NCI-H2029 (cell line): Measurements from ENCODE around the gene ACOXL.
"Not testable (repeated sequence)": the region's sequence is repeated elsewhere in the genome, so short reads cannot be mapped to it uniquely, and the experiment has no call there.

Source experiments
- DNase-seq: peaks from one replicate; lab custom pipeline; 2025; lab: John Stamatoyannopoulos, UW

Gene ACOXL

DNA sequence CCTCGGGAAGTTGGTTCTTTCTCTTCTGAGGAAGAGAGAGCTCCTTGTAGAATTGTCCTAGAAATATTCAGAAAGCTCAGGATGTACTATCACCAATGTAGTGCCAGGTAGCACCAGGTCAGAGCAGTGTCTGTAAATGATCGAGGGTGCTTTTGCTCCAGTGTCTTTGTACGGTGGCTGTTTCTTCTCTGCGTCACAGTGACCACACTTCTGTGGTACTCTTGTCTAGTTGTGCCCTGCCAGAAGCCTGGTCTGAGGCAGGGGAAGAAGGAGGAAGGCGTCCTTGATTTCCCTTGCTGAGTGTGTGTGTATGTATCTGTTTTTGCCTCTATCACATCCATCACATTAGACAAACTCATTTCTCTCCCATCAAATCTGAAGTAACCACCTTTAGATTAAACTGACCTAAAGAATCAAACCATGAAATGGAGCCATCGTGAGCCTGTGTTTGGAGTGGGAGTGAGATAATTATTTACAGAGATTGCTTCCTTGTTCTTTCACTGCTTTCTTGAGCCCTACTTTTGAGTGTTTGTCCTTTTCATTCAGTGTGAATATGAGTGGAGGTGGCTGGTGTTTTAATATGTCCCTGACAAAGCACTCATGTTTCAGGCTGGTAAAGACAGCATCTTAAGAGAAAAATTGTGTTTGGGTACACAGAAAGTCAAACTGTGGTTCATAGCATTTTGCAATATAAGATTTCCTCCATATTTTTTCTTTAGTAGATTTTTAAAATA, 97.2 kb downstream of the ACOXL start:
- DNase-seq: no peak

DNA sequence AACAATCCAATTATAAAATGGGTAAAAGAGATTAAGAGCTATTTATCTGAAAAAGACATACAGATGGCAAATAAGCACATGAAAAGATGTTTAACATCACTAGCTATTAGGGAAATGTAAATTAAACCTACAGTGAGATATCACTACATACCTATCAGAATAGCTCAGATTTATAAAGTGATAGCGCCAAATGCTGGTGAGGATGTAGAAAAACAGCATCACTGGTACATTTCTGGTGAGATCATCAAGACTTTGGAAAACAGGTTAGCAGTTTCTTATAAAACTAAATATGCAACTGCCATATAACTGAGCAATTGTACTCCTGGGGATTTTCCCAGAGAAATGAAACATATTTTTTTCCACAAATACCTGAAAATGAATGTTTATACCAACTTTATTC, 100.4 kb downstream of the ACOXL start:
- DNase-seq: no peak

DNA sequence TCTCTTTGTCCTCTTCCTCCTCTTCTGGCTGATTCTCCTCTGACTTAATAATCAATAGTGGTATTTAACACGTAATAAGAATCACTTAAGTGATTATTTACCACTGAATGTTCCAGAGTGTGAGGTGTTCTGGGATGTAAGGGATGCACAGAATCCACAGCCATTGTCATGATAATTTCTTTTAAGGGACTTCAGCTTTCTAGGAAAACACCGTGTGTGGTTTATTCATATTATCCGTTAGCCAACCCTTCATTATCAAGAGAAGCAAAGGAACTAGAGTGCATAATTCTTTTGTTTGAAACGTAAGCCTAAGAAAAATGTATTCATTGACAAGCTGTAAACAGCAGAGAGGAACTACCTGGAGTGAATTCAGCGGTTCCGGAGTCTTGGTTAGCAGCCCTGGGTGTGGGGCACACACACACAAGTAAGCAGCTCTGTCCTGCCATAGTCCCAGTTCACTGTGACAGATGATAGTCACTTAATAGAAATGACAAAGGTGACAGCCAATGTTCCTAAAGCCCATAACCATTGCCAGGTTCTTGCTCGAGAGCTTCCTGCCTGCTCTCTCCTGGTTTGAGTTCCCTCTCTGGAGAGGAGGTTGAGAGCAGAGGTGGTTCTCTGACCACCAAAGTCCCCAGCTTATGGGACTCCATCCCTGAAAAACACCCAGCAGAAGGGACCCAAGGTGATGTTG, 101.9 kb downstream of the ACOXL start:
- no peak for DNase-seq

DNA sequence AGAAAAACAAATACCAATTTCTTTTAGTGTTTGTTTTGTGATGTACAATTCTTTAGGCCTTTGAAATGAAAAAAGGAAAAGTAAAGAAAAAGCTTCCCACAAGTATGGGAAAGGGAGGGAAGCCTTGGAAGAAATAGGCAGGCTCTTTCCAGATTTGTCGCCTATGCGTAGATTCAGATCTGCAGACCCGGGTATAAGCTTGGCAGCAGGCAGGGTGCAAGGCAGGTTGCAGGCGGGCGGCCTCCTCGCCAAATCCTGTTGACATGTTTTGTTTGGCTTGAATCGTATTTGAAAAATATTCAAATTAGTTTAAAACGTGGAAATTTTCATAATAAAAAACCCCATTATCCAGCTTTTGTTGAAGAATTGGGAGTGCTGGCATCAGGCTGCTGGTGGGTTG, 104.3 kb downstream of the ACOXL start:
- DNase-seq: no peak

DNA sequence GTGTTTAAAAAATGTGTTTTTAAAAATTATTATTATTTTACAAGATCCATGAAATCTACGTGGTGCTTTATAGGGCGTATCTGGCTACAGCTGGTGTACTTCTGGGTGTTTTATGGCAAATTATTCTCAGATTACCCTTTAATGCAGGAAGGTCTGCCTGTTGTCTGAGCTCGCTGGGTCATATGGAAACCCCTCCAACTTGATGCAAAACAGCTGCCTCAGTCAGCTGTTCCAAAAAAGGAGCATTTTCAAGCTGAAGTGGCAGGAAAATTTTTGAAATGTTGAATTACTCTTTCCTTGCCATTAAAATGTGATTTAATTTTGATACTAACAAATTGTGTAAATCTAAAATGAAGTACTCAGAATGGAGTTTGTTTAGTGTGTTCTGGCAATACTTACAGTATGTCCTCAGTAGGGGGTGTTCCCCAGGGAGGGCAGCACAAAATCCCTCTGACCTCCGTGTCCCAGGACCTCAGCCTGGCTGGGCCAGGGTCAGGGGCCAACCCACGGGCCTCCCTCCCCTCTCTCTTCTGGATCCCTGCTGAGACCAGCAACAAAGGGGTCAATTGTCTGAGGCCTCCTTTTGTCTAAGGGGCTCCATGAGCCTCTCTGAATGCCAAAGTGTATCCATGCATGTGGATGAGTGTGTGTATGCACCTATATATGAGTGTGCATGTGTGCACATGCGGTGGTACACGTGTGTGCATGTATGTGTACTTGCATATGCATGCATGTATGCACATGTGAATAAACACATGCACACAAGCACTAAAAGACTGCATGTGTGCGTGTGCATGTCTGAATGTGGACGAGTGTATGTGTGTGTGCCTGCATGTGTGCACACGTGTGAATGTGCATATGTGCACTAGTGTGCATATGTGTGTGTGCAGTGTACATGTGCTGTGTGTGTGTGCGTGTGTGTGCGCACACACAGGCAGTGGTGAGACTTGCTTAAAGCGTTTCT, 105.4 kb downstream of the ACOXL start:
- DNase-seq: no peak

DNA sequence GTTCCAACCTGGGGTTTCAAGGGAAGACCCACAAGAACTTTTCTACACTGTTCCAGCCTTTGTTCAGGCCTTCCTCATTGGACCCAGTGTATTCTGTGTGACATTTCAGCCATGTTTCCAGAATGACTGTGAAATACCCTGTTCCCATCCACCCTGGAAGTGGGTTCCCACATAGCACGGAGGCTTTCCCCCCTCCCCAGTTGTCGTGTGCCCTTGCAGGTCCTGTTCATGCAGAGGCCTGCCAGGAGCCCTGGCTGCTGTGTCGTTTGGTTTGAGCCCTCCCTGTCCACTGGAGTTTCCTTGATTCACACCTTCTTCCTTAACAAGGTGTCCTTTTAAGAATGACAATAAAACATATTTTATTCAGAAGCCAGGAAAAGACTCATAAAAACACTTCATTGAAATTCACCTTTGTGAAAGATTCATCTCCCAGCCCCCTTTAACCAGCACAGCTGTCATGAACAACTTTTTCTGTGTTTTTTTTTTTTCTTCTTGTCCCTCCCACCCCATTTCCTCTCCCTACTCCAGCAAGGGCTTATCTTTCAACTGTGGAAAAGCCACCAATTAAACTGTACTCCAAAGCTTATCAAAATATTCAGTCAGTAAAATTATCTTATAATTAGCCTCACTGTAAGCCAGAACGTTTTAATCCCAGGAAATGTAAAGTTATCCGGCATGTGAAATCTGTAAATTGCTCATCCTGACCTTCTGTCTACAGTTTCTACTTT, 106.4 kb downstream of the ACOXL start:
- DNase-seq: no peak

DNA sequence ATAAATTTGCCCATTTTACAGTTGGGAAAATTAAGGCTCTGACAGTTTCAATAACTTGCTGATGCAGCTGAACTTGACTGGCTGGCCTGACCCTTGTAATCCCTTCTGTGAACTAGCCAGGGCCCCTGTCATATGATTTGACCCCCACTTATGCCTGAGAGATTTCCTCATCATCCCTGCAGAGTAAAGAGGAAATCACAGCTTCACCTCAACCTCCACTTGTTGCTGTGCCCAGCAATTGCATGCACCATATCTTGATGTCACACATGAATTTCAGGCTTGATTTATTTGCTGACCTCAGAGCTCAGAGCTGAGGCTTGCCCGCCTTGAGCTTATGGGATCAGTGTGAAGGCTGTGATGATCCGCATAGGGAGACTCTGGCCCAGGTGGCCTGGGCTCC, 108.1 kb downstream of the ACOXL start:
- no peak for DNase-seq

DNA sequence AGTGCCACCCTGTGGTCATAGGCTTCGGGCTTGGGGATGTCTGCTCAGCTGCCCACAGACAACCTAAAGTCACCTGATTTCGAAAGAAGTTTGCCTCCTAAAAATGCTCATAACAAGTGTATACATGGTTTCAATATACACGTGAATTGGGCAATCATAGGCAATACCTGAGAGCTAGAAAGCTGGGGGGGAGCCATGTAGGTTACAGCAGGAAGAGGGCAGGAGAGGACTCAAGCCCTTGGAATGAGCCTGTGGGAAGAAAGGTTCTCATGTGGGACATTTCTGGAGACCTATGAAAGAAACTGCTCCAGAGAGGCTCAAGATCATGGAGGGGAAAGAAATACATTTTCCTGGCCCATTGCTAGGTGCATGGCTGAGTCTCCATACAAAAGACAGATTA, 109.7 kb downstream of the ACOXL start:
- no peak for DNase-seq

DNA sequence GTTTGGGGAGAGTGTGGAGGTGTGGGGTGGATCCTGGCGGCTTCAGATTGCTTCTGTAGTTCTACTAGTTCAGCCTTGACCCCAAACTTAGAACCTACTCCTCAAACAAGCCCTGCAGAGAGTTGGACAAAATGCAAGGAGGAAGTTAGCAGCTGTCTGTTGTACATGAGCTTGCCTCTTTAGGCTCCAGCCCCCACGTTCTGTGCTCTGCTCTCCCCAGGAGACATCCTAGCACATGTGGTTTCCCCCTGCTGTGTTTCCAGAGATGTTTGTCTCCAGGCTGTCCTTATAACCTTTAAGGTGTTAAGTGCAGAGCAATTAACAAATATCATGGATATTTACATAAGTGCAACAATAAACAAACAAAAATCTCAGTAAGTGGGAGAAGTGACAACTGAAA, 111.1 kb downstream of the ACOXL start:
- no peak for DNase-seq

DNA sequence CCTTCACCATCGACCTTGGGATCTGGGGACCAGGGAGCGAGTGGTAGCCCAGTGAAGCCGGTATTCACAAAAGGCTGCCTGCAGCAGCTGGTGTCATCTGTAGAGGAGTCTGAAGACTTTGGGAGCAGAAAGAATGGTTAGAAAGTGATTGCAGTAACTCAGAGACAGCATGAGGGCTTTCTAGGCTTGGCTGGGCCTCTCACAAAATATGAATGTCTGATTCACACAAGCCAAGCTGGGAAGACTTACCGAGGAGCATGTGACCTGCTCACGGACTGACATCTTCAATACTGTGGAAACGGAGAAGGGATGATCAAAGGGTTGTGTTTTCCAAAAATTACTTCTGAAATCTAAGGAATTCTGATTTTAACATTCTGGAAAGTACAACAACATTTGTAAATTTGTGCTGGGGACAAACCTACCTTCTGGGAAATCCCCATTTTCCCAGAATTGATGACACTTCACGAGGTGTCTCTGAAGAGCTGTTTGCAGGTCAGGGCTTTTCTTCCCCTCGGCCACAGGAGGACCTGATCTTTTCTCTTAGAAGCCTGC, 111.7 kb downstream of the ACOXL start:
- DNase-seq: no peak

DNA sequence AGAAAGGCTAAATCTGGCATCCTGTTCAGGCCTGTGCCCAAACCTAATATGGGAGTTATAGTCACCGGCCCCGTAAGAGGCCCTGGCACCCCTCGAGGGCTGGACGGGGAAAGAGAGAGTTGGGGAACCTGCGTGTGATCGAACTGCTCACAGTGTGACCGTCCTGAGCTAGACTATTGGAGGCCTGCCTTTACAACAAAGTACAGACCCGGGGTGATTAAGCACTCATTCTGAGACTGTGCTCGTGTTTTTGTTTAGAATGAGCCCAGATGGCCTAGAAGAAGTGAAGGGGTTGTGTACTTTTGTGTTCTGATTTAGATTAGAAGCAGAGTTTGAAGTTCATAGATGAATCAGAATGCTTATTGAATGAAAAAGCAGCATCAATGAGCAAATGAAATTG, 115.3 kb downstream of the ACOXL start:
- DNase-seq: no peak

DNA sequence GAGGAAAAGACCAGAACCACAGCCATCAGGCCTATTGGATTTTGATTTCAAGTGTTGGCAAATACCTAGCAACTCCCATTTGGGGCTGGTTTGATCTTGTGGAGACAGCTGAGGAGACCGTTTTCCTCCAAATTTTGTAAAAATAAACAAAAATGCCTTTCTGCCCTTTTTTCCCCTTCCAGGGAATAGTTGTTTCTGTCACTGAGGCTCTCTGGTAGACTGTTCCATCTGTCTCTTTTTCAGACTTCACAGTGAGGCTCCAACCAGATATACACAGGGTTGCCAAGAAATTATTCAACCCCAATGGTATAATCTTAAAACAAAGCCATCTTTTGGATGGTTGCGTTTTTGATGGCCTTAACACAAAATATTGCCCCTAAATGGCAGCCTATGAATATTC, 115.7 kb downstream of the ACOXL start:
- DNase-seq: no peak

DNA sequence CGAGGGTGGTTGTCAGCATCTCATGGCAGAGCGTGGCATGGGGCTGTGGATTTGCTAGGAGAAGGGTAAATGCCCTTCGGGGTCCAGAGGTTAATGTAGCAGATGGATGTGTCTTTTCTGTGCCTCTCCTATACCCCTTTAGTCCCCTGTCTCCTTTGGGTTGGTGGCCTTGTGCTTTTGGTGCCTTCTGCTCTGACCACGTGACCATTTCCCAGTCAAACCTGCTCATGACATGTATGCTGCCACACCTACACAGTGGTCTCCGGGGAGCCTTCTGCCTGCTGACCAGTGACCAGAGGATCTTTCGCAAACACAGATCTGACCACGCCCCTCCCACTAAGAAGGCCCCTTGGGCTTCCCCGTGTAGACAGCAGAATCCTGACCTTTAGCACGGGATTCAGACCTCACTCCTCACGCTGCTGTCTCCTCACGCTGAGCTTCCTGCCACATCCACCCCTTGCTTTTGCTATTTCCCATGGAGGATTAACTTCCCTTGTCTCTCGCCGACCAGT, 116.2 kb downstream of the ACOXL start:
- DNase-seq: no peak

DNA sequence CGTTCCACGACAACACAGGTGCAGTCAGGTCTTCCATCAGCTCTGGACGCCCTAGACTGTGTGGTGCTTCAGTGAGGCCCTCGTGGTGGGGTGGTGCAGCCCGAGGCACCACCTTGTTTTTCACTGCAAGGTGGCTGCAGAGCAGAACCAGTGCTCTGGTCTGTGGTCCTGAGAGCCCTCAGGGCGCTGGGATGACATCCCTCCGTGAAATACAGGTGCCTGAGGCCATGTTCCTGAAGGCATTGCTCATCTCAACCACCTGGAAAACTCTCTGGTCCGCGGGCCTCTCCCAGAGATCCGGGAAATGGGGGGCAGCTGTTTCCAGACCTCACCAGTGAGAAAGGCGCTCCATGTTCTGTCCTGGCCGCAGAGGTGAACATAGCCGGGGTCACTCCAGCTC, 119.2 kb downstream of the ACOXL start:
- DNase-seq: no peak

DNA sequence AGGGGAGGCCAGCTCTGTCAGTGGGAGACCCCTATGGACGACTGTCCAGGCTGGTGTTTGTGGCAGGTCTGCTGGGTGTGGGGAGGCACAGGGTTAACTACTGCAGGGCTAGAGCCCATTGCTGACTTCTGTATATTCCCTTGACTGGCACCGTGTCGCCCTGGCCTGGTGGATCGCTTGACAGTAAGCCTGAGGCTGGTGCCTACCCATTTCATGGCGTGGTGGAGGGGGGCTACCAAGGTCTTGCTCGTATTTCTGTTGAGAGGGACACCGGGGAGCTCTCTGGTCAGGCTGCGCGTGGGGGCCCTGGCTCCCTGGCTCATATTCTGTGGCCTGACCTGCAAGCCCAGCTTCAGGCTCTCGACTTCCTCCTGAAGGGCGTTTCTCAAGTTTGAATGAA, 119.7 kb downstream of the ACOXL start:
- no peak for DNase-seq

DNA sequence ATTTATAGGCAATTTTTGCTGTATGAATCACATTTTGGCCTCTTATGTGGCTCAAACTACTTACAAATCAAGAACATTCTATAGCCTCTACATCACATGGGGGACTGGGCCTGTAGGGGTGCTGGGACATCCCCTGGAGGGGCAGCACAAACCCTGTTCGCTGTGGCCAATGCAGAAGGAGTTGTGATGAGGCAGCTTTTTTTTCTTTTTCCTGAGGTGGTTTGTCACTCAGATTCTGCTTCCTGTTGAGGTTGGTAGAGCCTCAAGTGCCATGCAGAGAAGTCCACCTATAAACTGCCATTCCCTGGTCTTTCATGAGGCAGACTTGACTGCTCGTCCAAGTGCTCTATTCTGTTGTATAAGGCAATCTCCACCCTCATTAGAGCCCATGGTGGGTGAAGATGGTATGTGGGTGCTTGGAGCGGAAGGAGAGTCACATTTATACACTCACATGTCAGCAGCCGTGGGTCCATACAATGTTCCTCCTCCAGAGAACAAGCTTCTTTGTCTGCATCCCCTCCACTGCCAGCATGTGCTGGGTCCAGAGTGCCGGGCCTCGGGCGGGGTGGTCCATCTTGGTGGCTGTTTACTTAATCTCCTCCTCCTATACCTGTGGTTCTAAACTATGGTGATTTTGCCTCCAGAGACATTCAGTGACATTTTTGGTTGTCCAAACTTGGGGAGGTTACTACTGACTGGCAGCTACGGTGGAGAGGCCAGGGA, 120.3 kb downstream of the ACOXL start:
- no peak for DNase-seq

DNA sequence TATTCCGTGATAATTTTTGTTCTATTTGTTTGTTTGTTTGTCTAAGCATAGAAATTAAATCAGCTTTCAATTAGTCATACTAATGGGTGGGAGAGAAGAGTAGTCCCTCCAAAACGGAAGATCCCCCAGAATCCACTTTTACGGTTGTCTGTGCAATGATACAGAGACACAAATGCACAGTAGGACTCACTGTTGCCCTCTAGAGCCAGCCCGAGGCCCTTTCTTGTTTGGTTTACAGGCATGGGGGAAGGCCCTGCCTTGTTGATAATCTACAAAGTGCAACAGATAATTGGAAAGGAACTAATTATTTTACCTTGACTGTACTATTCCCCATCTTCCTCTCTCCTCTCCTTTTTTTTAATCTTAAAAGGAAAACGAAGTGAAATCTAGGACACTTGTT, 121.1 kb downstream of the ACOXL start:
- DNase-seq: no peak

DNA sequence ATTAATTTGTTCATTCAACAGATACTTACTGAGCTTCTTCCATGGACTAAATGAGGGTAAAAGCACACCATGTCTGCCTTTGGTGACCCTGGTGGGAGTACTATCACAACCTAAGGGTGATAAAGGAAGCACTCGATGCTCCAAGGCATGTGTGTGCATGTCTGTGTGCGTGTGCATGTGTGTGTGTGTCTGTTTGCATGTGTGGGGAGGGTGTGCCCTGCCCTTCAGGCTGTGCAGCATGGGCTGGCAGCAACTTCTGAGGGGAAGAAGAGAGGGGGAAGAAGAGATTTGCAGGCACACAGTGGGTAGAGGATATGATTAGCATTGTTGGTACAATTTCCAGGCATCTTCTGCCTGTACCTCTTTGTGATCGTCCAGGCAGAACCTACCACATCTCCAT, 121.6 kb downstream of the ACOXL start:
- DNase-seq: no peak

DNA sequence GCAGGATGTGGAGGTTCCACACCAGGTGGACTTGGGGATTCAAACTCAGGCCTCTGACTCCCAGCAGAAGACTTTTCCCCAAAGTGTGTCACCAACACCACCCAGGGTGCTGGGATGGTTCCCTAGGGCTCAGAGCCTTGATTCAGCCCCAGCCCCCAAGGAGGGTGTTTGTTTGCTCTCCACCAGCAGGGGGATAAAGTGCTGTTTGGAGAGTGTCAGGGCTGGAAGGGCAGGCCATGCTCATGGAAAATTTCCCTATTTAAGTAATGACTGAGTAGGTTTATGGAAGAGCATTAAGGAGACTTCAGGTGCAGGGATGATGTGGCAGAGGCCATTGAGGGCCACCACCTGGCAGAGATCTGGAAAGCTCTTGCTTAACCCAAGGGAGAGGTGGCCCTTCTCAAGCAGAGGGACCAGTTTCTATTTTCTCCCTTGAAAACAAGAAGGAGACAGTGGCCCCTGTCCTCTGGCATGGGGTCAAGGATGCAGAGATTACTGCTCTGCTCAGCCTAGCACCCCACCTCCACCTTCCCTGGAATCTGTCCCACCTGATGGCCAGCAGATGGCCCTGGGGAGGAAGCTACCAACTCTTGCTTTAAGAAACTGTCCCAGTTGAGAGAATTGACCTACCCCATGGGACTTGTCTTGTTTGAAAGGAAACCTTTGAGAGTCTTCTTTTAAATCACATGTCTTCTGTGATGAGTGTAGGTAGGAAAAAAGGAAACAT, 122.1 kb downstream of the ACOXL start:
- DNase-seq: no peak

DNA sequence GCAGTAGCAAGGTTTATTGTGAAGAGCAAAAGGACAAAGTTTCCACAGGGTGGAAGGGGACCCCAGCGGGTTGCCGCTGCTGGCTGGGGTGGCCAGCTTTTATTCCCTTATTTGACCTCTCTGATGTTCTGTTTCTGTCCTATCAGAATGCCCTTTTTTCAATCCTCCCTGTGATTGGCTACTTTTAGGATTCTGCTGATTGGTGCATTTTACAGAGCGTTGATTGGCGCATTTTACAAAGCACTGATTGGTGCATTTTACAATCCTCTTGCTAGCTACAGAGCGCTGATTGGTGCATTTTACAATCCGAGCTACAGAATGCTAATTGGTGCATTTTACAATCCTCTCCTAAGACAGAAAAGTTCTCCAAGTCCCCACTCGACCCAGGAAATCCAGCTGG, 123.5 kb downstream of the ACOXL start:
- not testable (repeated sequence) for DNase-seq
